ENCODE measurements around the gene ZP1. TPM values are rescaled to one million over a fixed set of nuclear protein-coding genes. Genes with fewer than 3 reads are reported as not detected.
"Not testable (repeated sequence)": the region's sequence is repeated elsewhere in the genome, so short reads cannot be mapped to it uniquely, and the experiment has no call there.

The ZP1 gene
- total RNA-seq, 1 experiment from 2014 or later, result not detected

- BruUV-seq (replicated peaks), result no TSS peak
- Histone ChIP-seq H3K4me1 (ENCODE audit: insufficient read depth, low read length, poor library complexity, severe bottlenecking) (peaks cover 26% of the 10 kb centered on the region), H3K27ac (ENCODE audit: low read depth, low read length, poor library complexity, severe bottlenecking) (no peak overlapping the region), H3K4me3 (ENCODE audit: low read depth, low read length, poor library complexity, severe bottlenecking) (no peak overlapping the region), H3K9me3 (ENCODE audit: low read depth, low read length, poor library complexity, severe bottlenecking) (no peaks in the 10 kb centered on the region), H3K27me3 (replicated peaks; ENCODE audit: insufficient read depth, low read depth, low read length, poor library complexity) (no peaks in the 10 kb centered on the region), H3K36me3 (ENCODE audit: insufficient read depth, low read length, poor library complexity, severe bottlenecking) (no peaks in the 10 kb centered on the region)
- TF ChIP-seq EZH2 (IDR thresholded peaks at IDR 0.05; ENCODE audit: borderline replicate concordance, low read depth, low read length, poor library complexity, severe bottlenecking) (no peak), CTCF (conservative IDR thresholded peaks at IDR 0.05; ENCODE audit: low read depth, low read length) (no peak)
- no peak for DNase-seq (ENCODE audit: low spot score)
- CTCF ChIA-PET, result no interaction called here
- POLR2A ChIA-PET (ENCODE audit: low non-redundant PET), result no interaction called here
- intact Hi-C loops (cut with micrococcal nuclease; ENCODE audit: unreplicated experiment), result loop anchor here (5.0 kb wide), 2 partner anchors 77 to 132 kb away; no protein-coding TSS in a partner anchor
These were observed 41.5 kb downstream of the ZP1 start for GRCh38 chr11:60908803-60909202.

- H3K27me3 ChIP-seq (replicated peaks; ENCODE audit: insufficient read depth, low read depth, low read length, poor library complexity); POLR2A ChIA-PET (ENCODE audit: low non-redundant PET); H3K4me3 ChIP-seq (ENCODE audit: low read depth, low read length, poor library complexity, severe bottlenecking); H3K9me3 ChIP-seq (ENCODE audit: low read depth, low read length, poor library complexity, severe bottlenecking); BruUV-seq (replicated peaks); H3K36me3 ChIP-seq (ENCODE audit: insufficient read depth, low read length, poor library complexity, severe bottlenecking); DNase-seq (ENCODE audit: low spot score); H3K27ac ChIP-seq (ENCODE audit: low read depth, low read length, poor library complexity, severe bottlenecking); CTCF ChIA-PET: not testable (repeated sequence)
- peaks cover 23% of the 10 kb centered on the region for H3K4me1 ChIP-seq (ENCODE audit: insufficient read depth, low read length, poor library complexity, severe bottlenecking)
- intact Hi-C loops (cut with micrococcal nuclease; ENCODE audit: unreplicated experiment), result loop anchor here (5.0 to 10.0 kb wide), 3 partner anchors 77 to 1345 kb away; no protein-coding TSS in a partner anchor
These were observed 42.4 kb downstream of the ZP1 start for GRCh38 chr11:60909680-60910280.

- Histone ChIP-seq H3K36me3 (ENCODE audit: insufficient read depth, low read length, poor library complexity, severe bottlenecking) (no peaks in the 10 kb centered on the region), H3K4me1 (ENCODE audit: insufficient read depth, low read length, poor library complexity, severe bottlenecking) (peaks cover 18% of the 10 kb centered on the region), H3K9me3 (ENCODE audit: low read depth, low read length, poor library complexity, severe bottlenecking) (no peaks in the 10 kb centered on the region), H3K4me3 (ENCODE audit: low read depth, low read length, poor library complexity, severe bottlenecking) (no peak overlapping the region), H3K27ac (ENCODE audit: low read depth, low read length, poor library complexity, severe bottlenecking) (no peak overlapping the region), H3K27me3 (replicated peaks; ENCODE audit: insufficient read depth, low read depth, low read length, poor library complexity) (no peaks in the 10 kb centered on the region)
- intact Hi-C loops (cut with micrococcal nuclease; ENCODE audit: unreplicated experiment), result loop anchor here (10.0 kb wide), 1 partner anchor 1345 kb away; no protein-coding TSS in a partner anchor
- no TSS peak for BruUV-seq (replicated peaks)
- CTCF ChIA-PET, result no interaction called here
- TF ChIP-seq EZH2 (IDR thresholded peaks at IDR 0.05; ENCODE audit: borderline replicate concordance, low read depth, low read length, poor library complexity, severe bottlenecking), result no peak
- no peak for TF ChIP-seq CTCF (conservative IDR thresholded peaks at IDR 0.05; ENCODE audit: low read depth, low read length)
- DNase-seq (ENCODE audit: low spot score), result no peak
- POLR2A ChIA-PET (ENCODE audit: low non-redundant PET), result no interaction called here
These were observed 42.9 kb downstream of the ZP1 start for GRCh38 chr11:60910281-60910687.

All from A673 (cell line).